Kidney epithelial cell (primary cell): ENCODE data around the gene ASAP3. TPM values are rescaled to one million over a fixed set of nuclear protein-coding genes. Genes with fewer than 3 reads are reported as not detected.

Experiments used
- DNase-seq: peaks from one replicate; pipeline ENCODE4 v3.0.0-alpha.2; 2010; ENCODE audit warnings: low read depth
- H3K27me3 ChIP-seq: 2 replicates; pipeline ENCODE4 v1.6.0; 2011; ENCODE audit warnings: low read length; ENCODE audit not compliant: control insufficient read depth, insufficient read depth
- H3K36me3 ChIP-seq: 2 replicates; pipeline ENCODE4 v1.5.1; 2011; ENCODE audit warnings: low read length; ENCODE audit not compliant: control insufficient read depth, insufficient read depth
- H3K4me3 ChIP-seq: 2 replicates; pipeline ENCODE4 v1.5.1; 2011; ENCODE audit warnings: low read depth, mild to moderate bottlenecking, control low read depth, low read length
- CTCF ChIP-seq: IDR thresholded peaks from 2 replicates; pipeline ENCODE4 v1.5.1; 2011; ENCODE audit warnings: mild to moderate bottlenecking, moderate library complexity, low read length, control low read depth, inconsistent platforms; ENCODE audit not compliant: insufficient read depth, poor library complexity, severe bottlenecking
- total RNA-seq: library from RNA; depleted of rRNA; stranded (reverse); fragments of >200 nt; gene quantifications from 2 replicates; pipeline ENCODE4 v1.2.3, GENCODE V29; 2015

Gene ASAP3
- total RNA-seq, 1 donor from 2014 or later = 17.7 TPM

- H3K4me3 ChIP-seq = no peak overlapping the region
- no peak for DNase-seq
- H3K27me3 ChIP-seq = no peaks in the 10 kb centered on the region
- no peak for TF ChIP-seq CTCF
- no peaks in the 10 kb centered on the region for H3K36me3 ChIP-seq
Measured at GRCh38 chr1:23395849-23396248, 88.1 kb downstream of the ASAP3 start.

- Histone ChIP-seq H3K4me3 (no peak overlapping the region), H3K36me3 (no peaks in the 10 kb centered on the region), H3K27me3 (no peaks in the 10 kb centered on the region)
- TF ChIP-seq CTCF = no peak
- DNase-seq = no peak
Measured at GRCh38 chr1:23395154-23395724, 88.7 kb downstream of the ASAP3 start.

- Histone ChIP-seq H3K27me3 (no peaks in the 10 kb centered on the region), H3K4me3 (no peak overlapping the region), H3K36me3 (no peaks in the 10 kb centered on the region)
- no peak for DNase-seq
- no peak for TF ChIP-seq CTCF
Measured at GRCh38 chr1:23394684-23395083, 89.3 kb downstream of the ASAP3 start.

- TF ChIP-seq CTCF = no peak
- no peaks in the 10 kb centered on the region for H3K36me3 ChIP-seq
- H3K4me3 ChIP-seq = no peak overlapping the region
- H3K27me3 ChIP-seq = no peaks in the 10 kb centered on the region
- no peak for DNase-seq
Measured at GRCh38 chr1:23394181-23394580, 89.8 kb downstream of the ASAP3 start.

GRCh38 chr1:23393706-23394105 is 90.3 kb downstream of the ASAP3 start:
- Histone ChIP-seq H3K4me3 (no peak overlapping the region), H3K27me3 (no peaks in the 10 kb centered on the region), H3K36me3 (no peaks in the 10 kb centered on the region)
- DNase-seq = no peak
- TF ChIP-seq CTCF = no peak

GRCh38 chr1:23392125-23392855 is 91.7 kb downstream of the ASAP3 start:
- TF ChIP-seq CTCF = no peak
- Histone ChIP-seq H3K4me3 (no peak overlapping the region), H3K27me3 (no peaks in the 10 kb centered on the region), H3K36me3 (no peaks in the 10 kb centered on the region)
- DNase-seq = no peak
